HG02885 (cell line): ENCODE data around the gene IL6R.

Experiments used
- ATAC-seq: cut with Tn5 transposase; IDR thresholded peaks from one replicate; pipeline ENCODE4 v1.9.1; 2021; ENCODE audit warnings: mild to moderate bottlenecking; ENCODE audit not compliant: unreplicated experiment, poor library complexity

The IL6R gene

DNA sequence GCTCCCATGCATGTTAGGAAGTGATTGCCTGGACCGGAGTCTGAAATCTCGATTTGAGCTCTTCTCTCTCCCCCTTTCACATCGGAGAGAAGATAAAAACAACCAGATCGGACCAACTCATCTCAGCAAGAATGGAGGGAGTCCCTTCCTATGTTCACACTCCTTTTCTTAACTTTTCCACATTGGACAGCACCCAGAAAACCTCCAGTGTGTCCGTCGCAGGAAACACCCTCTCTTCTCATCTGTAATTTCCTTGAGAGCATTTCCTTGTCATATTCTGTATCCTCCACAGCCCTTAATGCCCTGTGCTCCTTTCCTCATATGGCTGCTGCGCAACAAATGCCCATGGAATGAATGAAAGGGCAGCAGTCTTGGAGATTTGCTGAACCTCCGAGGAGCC lies 95.4 kb downstream of the IL6R start:
- no peak for ATAC-seq

DNA sequence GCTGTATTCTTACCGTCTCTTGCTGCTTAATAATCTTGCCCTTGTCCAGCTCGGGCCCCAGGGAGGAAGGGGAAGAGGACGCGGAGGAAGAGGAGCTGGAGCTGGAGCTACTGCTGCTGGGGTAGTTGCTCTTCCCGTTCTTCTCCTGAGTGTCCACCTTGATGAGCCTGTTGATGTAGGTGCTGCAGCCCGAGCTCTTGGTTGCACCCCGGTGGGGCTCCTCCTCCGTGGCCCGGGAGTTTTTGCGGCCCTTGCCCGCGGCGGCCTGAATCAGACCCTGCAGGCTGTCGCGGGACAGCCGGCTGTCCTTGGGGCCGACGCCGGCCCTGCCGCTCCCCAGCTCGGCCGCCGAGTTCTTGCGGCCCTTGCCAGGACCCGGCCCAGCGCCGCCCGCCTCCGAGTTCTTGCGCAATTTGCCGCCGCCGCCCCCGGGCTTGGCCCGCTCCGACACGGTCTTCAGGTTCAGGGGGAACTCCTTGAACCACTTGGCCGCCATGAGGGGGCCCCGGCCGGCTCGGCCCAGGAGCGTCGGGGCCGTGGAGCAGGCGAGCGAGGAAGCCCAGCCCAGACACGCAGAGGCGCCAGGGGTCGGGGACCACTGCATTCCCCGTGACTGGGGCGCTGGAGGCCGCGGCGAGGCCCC lies 96.4 kb downstream of the IL6R start:
- no peak for ATAC-seq

DNA sequence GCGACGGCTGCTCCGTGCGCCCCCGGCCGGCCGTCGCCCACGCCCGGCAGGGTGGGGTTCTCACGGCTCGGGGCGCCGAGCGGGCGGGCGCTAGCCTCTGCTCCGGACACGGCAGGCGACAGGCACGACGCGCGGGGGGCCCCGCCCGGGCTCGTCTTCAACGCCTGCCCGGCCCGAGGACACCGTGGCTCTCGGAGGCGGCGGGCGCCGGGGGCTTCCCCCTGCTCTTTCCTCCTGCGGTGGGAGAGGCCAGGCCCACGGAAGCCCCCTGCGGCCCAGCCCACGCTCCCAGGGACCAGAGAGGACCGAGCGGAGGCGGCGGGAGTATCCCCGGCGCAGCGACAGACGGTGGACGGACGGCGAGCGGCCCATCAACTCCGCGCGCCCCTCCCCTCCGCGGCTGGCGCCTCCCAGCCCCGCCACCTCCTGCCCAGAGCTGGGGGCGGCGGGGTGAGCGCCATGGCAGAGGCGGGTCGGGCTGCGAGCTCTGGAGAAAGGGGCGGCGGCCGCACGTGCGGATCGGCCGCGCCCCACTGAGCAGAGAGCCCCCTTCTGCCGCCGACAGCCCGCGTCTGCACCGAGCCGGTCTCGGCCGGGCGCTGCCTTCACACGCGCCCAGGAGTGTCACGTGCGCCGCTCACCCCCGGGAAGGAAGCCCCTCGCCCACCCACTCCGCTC lies 97.1 kb downstream of the IL6R start, which contains the start of the genes SHE and TDRD10:
TSS of gene SHE (minus strand) at position 347 of the 678 bp plus-strand sequence. CDS start 386 bp downstream, outside the sequence.
TSS of gene TDRD10 (plus strand) at position 154 of the 678 bp plus-strand sequence. CDS start 4,685 bp downstream, outside the sequence.
- no peak for ATAC-seq

DNA sequence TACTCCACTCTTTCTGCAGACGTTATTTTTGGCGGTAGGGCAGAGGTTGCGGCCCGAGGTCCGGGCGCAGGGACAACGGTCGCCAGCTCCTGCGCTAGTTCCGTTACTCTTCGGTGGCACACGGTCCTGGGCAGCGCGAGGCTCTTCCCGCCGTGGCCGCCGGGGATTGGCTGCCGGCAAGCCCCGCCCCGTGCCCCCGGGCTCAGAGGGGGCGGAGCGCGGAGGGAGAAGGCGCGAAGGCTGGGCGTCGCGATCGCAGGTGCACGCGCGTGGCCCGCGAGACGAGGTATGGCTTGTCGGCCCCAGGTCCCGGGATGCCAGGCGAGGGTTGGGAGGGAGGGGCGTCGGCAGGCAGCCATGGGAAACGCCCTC lies 97.6 kb downstream of the IL6R start:
- no peak for ATAC-seq

DNA sequence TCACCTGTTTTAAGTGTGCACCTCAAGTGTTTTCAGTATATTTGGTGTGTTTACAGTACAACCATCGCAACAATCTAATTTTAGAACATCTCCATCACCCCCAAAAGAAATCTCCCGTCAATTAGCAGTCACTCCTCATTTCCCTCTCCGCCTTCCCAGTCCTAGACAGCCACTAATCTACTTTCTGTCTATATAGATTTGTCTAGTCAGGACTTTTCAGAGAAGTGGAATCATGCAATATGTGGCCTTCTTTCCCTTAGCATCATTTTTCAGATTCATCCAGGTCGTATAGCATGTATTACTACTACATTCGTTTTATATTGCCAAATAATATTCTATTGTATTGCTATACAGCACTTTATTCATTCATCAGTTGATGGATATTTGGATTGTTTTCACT lies 98.8 kb downstream of the IL6R start:
- ATAC-seq = no peak

DNA sequence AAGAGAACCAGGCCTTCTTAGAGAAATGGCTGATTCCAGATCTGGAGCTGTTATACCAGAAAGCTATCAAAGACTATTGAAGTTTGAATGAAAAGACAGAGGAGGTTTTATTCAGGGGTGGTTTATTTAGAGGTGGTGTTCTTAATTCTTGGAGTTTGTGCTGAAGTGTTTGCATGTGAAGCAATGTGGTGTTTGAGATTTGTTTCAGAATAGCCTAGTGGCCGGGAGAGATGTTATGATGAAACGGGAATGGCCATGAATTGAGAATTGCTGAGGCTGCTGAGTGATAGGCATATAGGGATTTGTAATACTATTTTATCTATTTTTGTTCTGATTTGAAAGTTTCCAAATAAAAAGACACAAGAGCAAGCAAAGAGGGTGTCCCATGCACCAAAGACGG lies 107.6 kb downstream of the IL6R start:
- no peak for ATAC-seq

DNA sequence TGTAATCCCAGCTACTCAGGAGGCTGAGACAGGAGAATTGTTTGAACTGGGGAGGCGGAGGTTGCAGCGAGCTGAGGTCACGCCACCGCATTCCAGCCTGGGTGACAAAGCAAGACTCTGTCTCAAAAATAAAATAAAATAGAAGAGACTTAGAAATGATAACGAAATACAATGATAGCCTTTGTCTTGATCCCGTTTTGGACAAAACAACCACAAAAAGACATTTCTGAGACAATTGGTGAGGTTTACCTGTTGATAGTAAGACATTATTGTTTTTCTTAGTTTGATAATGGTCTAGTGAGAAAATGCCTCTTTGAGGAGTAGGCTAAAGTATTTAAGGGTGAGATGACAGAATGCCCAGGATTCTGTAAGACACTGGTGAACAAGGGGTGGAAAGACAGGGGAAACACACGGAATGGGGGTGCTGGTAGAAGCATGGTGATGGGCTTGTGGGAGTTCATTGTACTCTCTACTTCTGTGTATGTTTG lies 109.0 kb downstream of the IL6R start:
- no peak for ATAC-seq

DNA sequence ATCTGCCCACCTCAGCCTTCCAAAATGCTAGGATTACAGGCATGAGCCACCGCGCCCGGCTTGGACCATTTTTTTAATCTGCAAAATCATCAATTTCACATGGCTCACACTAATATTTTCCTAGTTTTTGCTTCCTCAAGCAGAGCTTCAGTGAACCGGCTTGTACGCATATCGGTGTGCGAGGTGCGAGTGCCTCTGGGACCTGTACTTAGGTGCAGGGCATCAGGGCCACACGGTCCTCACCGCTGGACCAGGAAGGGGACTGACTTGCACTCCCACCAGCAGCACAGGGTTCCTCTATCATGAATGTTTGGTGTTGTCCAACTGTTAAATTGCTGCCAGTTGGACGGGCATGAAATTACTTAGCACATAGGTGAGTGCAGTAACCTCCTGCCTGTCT lies 112.5 kb downstream of the IL6R start:
- no peak for ATAC-seq
